Osteocyte (in vitro differentiated cells): ENCODE measurements around the gene FOXN3. TPM values are rescaled to one million over a fixed set of nuclear protein-coding genes. Genes with fewer than 3 reads are reported as not detected.

ENCODE experiments used
- DNase-seq: peaks from one replicate; pipeline ENCODE4 v3.0.0; 2021; ENCODE audit warnings: mixed read lengths; ENCODE audit not compliant: unreplicated experiment; ENCODE audit errors: extremely low spot score
- H3K27ac Mint-ChIP-seq: one replicate; pipeline ENCODE4 v1.8.0; 2021; ENCODE audit warnings: mild to moderate bottlenecking, mixed read lengths; ENCODE audit not compliant: unreplicated experiment
- H3K27me3 Mint-ChIP-seq: one replicate; pipeline ENCODE4 v1.8.0; 2021; ENCODE audit warnings: mixed read lengths; ENCODE audit not compliant: unreplicated experiment
- H3K36me3 Mint-ChIP-seq: one replicate; pipeline ENCODE4 v1.8.0; 2021; ENCODE audit warnings: mixed read lengths; ENCODE audit not compliant: unreplicated experiment
- H3K4me1 Mint-ChIP-seq: one replicate; pipeline ENCODE4 v1.8.0; 2021; ENCODE audit warnings: mixed read lengths; ENCODE audit not compliant: unreplicated experiment
- H3K4me3 Mint-ChIP-seq: one replicate; pipeline ENCODE4 v1.8.0; 2021; ENCODE audit warnings: mild to moderate bottlenecking, moderate library complexity, mixed read lengths; ENCODE audit not compliant: unreplicated experiment
- H3K9me3 Mint-ChIP-seq: one replicate; pipeline ENCODE4 v1.8.0; 2021; ENCODE audit warnings: mixed read lengths; ENCODE audit not compliant: unreplicated experiment
- total RNA-seq: library from RNA; stranded (reverse); gene quantifications from 2 replicates; pipeline ENCODE4 v1.2.1, GENCODE V29; 2021
- TF ChIP-seq, protein P1 (sequence below): fragments of 200-600 bp; sonication (generic); IDR thresholded peaks from 2 replicates; pipeline ENCODE4 v1.5.0; 2021; ENCODE audit warnings: antibody characterized with exemption, mild to moderate bottlenecking, moderate library complexity

FOXN3 gene
- total RNA-seq, 1 donor from 2014 or later, result 120 TPM

DNA sequence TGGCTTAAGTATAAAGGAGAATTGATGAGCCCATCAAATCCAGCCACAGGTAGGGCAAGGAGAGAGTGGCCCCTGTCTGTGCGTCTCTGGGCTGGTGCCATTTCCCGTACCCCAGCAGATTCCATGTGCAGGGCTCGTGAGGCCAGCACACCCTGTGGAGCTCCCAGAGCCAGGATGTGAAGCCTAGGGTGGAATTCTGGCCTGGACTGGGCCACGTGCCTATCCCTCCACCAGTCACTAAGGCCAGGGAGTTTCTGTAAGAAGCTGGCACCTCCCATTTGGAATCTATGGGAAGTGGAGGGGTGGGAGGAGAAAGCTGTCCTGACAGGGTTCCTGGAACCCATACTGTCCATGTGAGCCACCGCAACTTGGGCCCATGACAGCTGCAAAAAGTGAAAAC lies 148.5 kb downstream of the FOXN3 start:
- Mint-ChIP-seq H3K27me3 (no peaks in the 10 kb centered on the region), H3K27ac (no peak overlapping the region), H3K9me3 (no peaks in the 10 kb centered on the region), H3K36me3 (peaks cover 9% of the 10 kb centered on the region), H3K4me1 (peaks cover 17% of the 10 kb centered on the region), H3K4me3 (no peak overlapping the region)
- no peak for DNase-seq
- TF ChIP-seq, protein P1, sequence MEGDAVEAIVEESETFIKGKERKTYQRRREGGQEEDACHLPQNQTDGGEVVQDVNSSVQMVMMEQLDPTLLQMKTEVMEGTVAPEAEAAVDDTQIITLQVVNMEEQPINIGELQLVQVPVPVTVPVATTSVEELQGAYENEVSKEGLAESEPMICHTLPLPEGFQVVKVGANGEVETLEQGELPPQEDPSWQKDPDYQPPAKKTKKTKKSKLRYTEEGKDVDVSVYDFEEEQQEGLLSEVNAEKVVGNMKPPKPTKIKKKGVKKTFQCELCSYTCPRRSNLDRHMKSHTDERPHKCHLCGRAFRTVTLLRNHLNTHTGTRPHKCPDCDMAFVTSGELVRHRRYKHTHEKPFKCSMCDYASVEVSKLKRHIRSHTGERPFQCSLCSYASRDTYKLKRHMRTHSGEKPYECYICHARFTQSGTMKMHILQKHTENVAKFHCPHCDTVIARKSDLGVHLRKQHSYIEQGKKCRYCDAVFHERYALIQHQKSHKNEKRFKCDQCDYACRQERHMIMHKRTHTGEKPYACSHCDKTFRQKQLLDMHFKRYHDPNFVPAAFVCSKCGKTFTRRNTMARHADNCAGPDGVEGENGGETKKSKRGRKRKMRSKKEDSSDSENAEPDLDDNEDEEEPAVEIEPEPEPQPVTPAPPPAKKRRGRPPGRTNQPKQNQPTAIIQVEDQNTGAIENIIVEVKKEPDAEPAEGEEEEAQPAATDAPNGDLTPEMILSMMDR, result no peak

DNA sequence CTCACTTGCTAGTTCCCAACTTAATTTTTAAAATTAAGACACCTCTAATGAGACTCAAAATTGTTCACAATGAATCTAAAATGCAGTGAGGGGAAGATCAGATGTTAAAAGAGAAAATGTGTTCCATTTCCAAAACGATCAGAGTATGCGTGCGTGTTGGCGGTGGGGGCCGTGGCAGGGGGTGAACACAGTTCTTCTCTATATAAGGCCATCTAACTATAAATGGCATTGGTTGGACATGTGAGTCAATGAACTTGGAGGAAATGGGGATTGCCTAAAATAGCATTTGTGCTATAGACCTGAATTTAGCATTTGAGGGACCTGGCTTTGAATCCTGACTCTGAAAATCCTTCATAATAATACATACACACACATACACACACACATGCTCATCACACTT lies 149.4 kb downstream of the FOXN3 start:
- TF ChIP-seq, protein P1, result no peak
- Mint-ChIP-seq H3K27ac (no peak overlapping the region), H3K4me3 (no peak overlapping the region), H3K27me3 (no peaks in the 10 kb centered on the region), H3K9me3 (no peaks in the 10 kb centered on the region), H3K4me1 (peaks cover 18% of the 10 kb centered on the region), H3K36me3 (peaks cover 9% of the 10 kb centered on the region)
- no peak for DNase-seq

DNA sequence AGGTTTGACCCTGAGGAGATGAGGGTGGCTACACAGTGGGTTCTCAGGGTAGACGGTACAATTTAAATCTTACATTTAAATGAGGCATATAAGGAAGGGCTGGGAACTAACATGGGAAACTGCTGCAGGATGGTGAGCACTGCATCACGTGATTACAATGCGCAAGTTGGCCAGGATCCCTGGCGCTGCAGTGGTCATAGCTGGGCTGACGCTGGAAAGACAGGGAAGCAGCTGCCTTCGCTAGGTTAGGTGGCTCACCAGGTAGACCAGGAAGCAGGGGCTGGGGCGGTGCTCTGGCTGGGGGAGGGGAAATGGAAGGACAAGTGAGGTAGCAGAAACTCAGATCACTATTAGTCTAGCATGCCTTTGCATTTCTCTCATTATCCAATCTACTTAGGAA lies 149.9 kb downstream of the FOXN3 start:
- peaks cover 22% of the 10 kb centered on the region for H3K4me1 Mint-ChIP-seq
- no peaks in the 10 kb centered on the region for H3K27me3 Mint-ChIP-seq
- H3K9me3 Mint-ChIP-seq, result no peaks in the 10 kb centered on the region
- H3K4me3 Mint-ChIP-seq, result no peak overlapping the region
- H3K36me3 Mint-ChIP-seq, result peaks cover 9% of the 10 kb centered on the region
- DNase-seq, result no peak
- TF ChIP-seq, protein P1, result no peak
- H3K27ac Mint-ChIP-seq, result no peak overlapping the region

DNA sequence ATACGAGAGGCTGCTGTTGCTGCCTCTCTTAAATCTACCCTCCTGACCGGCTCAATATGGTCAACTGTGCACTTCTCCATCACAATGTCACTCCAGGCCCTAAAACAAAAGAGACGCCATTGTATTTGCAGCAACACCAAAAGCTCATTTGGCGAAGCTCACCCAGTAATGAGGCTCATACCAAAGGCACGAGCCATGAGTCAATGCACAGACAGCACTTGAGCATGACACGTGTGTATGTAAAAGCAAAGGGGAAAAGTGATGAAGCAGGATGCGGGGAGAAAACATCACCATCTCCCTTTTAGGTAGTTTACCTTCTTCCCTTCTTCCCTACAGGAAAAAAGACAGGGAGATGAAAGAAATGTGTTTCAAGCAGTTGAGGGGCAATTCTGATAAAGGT lies 150.3 kb downstream of the FOXN3 start:
- Mint-ChIP-seq H3K27me3 (no peaks in the 10 kb centered on the region), H3K4me1 (peaks cover 22% of the 10 kb centered on the region)

DNA sequence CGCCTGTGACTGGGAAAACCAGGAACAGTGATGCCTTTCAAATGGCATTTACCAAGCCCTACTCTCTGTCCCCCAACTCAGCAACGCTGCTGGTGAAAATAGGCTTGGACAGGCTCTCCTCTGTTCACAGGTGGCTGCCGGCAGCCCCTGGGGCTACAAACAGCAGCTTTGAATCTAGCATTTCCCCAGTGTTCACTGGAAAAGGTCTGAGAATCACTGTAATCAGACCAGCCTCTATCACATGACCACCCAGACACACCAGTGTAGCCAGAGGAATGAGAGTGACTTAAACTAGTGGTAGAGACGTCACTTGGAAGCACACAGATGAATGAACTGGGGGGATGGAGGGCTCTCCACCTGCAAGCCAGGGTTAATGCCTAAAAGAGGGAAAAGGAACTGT lies 151.8 kb downstream of the FOXN3 start:
- H3K9me3 Mint-ChIP-seq, result no peaks in the 10 kb centered on the region
- H3K27ac Mint-ChIP-seq, result no peak overlapping the region
- TF ChIP-seq, protein P1, result no peak
- no peaks in the 10 kb centered on the region for H3K27me3 Mint-ChIP-seq
- peaks cover 9% of the 10 kb centered on the region for H3K36me3 Mint-ChIP-seq
- peaks cover 19% of the 10 kb centered on the region for H3K4me1 Mint-ChIP-seq
- no peak overlapping the region for H3K4me3 Mint-ChIP-seq
- DNase-seq, result no peak

More for the DNA sequence above, 150.3 kb downstream of the FOXN3 start:
- H3K4me3 Mint-ChIP-seq, result no peak overlapping the region
- TF ChIP-seq, protein P1, result no peak
- H3K36me3 Mint-ChIP-seq, result peaks cover 9% of the 10 kb centered on the region
- no peak for DNase-seq
- no peaks in the 10 kb centered on the region for H3K9me3 Mint-ChIP-seq
- H3K27ac Mint-ChIP-seq, result no peak overlapping the region
